Measurements from ENCODE around the gene EMX2. TPM values are rescaled to one million over a fixed set of nuclear protein-coding genes. Genes with fewer than 3 reads are reported as not detected.

EMX2 gene
- total RNA-seq, 1 donor from 2014 or later = 3.3 TPM

DNA sequence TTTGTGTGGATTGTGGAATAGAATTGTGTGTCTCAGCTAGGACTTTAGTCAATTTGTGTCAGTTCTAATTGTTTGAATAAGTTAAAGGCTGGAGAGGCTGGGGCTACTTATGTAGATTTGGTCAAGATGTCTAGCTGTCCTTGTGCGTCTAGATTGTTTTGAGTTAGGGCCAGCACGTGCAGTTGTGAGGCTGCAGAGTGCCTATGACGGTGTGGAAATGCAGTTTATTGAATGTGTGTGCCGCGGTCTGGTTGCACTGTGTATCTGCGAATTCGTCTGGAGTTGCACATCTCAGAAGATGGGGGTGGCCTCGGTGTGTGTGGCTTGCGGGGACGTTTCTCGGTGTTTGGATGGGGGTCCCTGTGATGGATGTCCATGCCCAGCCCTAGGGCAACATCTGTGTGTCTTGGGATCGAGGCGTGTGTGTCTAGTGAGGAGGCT, 10.2 kb downstream of the EMX2 start:
- no peak for ATAC-seq
- no peak for DNase-seq (ENCODE audit: low spot score)
- intact Hi-C loops (cut with DNase I) = no loop called here

DNA sequence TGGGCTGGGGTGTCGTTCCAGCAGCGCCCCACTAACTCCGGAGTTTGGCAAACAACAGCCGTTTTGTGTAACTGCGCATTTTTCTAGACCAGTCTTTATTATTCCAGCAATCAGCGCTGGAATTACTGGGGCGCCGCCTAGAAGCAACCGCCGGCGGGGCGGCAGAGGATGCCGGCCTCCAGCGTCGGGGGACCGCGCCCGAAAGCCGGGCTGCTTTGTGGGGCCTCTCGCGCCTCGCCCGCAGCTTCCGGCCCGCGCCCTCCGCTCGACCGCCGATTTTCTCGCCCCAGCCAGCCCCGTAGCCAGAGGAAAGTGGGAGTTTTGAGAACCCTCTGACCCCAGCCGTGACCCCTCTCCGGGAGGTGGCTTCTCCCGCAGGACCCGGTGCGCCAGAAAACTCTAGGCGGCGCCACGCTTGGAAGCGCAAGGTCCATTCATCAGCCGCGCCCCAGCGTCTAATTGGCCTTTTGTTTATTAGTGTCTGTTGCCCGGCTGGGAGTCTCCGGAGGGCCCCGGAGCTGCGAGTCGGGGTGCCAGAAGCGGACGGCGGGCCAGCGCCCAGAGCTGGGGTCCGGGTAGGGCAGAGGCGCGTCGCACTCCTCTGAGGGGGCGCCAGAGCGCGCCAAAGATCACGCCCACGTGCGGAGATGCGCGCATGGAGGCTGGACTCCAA, 10.7 kb downstream of the EMX2 start:
- ATAC-seq = peak; percentile 54
- no peak for DNase-seq (ENCODE audit: low spot score)

DNA sequence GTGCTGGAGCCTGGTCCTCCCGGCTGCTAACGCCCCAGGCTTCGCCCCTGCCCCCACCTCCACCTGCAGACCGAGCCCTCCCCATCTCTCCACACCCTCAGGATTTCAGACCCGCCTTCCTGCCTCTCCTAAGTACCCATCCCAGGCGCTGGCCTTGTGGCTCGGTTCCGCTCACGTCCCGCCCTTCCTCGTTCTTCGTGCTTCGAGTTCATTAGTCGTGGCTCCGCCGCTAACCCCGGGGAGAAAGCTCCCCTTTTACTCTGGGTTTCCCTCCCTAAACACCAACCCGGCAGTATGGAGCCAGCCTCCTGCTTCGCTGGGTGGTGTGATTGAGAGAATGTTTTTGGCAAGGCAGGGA, 11.2 kb downstream of the EMX2 start:
- intact Hi-C loops (cut with DNase I) = no loop called here
- ATAC-seq = no peak
- no peak for DNase-seq (ENCODE audit: low spot score)

More for the DNA sequence above, 10.7 kb downstream of the EMX2 start:
- intact Hi-C loops (cut with DNase I) = no loop called here

DNA sequence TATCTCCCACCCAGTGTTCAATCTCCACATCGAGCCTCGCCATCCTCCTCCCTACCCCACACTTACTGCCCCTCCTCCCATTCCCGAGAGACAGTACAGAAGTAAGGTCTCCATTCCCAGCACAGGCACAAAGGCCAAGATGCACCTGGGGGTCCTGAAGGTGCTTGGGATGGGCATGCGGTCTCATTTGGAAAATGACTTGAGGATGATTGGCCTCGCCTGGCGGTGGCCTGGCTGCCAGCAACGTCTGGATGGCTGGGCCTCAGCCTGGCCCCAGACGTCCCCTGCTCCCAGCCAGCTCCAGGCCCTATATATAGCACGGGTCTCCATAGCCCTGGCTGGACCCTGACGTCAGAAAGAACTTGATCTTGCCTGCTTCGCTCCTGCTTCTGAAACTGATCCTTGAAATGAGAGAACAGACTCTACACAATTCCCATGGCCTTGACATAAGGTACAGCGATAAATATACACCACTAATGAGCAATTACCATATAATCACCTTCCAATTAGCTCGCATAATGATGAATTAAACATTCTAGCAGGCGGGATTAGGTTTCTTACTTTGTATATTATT, 11.8 kb downstream of the EMX2 start:
- ATAC-seq (no peak), DNase-seq (ENCODE audit: low spot score) (no peak)
- intact Hi-C loops (cut with DNase I) = no loop called here

DNA sequence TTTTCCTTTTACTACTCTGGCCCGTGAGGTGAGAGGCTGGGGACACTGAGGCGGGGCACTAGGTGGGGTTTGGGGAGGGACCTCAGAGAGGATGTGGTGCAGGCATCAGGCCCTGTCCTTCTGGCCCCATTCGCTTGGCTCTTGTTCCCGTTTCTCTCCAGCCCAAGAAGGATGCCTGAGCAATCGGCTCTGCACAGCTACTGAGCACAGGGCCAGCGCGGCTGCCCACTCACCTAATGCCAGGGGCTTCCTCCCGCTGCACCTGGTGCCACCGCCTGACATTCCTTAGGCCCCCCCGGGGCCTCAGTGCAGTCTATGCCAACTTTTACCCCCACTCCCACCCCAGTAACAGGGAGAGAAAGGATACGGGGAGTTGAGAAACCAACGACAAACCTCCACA, 12.5 kb downstream of the EMX2 start:
- intact Hi-C loops (cut with DNase I) = no loop called here
- DNase-seq (ENCODE audit: low spot score) = no peak
- ATAC-seq = no peak

DNA sequence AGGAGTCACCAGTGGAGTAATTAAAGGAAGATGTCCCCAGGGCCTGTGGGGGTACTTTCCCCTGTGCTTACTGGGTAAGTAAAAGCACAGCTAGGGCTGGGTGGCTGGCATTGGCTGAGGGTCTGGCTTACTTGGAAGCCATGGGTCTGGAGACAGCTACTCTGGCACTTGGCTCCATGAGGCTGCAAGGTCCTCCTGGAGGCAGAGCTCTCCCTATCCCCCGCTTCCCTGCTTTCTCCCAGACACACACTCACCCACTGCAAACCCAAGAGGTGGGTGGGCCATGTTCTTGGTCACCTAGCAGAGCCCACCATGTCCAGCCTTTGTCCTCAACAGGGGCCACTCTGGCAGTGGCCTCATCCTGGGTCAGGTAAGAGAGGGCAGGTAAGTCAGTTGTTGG, 13.3 kb downstream of the EMX2 start:
- intact Hi-C loops (cut with DNase I) = no loop called here
- no peak for DNase-seq (ENCODE audit: low spot score)
- ATAC-seq = no peak

DNA sequence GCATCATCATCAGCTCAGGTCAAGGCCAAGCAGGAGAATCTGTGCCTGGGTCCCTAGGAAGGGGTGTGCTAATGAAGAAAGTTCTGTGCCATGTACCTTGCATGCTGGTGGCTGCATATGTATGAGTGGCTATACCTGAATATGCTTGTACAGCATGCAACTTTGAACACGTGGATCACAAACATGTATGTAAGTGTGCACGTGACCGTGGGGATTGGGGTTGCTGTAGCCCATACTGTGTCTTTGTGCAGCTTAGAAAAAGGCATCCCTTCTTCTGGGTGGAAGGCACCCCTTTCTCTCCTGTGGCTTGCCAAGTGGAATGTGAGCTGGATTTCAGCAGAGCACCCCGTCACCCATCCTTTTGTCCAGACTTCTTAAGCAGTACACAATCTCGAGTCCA, 13.8 kb downstream of the EMX2 start:
- DNase-seq (ENCODE audit: low spot score) = no peak
- intact Hi-C loops (cut with DNase I) = no loop called here
- no peak for ATAC-seq

DNA sequence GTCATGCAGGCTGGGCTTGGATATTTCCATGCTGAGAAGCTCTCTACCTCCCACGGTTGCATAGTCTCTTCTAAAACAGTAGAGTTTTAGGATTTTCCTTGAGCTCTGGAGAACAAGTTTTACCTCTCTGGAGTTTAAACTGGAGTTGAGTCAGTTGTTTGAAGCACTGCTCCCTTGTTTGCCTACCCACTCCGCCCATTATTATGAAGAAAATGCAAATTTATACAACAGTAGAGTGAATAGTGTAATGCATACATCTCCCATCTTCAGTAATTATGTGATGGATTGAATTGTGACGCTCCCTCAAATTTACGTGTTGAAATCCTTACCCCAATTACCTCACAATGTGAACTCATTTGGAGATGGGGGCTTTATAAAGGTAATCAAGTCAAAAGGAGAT, 17.2 kb downstream of the EMX2 start:
- no peak for ATAC-seq
- no peak for DNase-seq (ENCODE audit: low spot score)
- intact Hi-C loops (cut with DNase I) = no loop called here

DNA sequence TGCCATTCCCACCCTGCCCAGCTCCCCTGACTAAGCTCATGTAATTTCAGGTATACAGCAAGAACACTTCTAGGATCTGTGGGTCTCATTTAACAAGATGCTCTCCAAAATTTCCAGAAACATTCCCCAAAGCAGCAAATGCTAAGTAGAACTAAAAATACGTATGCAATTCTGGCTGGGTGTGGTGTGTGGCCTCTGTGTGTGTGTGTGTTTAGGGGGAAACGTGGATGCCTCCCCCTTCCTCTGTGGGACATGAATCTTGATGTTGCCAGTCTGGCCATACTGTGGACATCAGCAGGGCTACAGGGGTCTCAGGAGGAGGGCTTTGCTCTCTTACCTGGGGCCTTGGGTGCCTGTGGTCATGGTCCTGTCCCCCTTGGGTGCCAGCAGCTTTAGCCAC, 18.4 kb downstream of the EMX2 start:
- no peak for ATAC-seq
- intact Hi-C loops (cut with DNase I) = no loop called here
- DNase-seq (ENCODE audit: low spot score) = no peak

DNA sequence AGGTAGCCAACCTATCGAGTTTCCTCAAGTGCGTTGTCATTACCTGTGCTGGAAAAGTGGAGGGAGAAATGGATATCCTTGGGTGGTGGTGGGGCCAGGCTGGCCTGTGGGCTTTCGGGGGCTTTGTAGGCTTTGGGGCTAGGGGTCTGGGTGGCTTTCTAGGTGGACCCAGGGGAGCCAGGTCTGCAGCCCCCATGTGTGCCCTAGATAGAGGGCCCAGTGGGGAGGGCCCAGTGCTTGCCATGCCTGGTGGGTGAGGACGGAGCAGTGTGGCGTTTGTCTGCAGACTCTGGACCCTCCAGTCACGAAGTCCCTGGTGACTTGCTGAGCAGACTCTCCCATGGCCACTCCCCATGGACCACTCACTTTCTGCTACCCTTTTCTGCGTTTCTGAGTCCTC, 19.7 kb downstream of the EMX2 start:
- ATAC-seq (no peak), DNase-seq (ENCODE audit: low spot score) (no peak)
- intact Hi-C loops (cut with DNase I) = no loop called here

DNA sequence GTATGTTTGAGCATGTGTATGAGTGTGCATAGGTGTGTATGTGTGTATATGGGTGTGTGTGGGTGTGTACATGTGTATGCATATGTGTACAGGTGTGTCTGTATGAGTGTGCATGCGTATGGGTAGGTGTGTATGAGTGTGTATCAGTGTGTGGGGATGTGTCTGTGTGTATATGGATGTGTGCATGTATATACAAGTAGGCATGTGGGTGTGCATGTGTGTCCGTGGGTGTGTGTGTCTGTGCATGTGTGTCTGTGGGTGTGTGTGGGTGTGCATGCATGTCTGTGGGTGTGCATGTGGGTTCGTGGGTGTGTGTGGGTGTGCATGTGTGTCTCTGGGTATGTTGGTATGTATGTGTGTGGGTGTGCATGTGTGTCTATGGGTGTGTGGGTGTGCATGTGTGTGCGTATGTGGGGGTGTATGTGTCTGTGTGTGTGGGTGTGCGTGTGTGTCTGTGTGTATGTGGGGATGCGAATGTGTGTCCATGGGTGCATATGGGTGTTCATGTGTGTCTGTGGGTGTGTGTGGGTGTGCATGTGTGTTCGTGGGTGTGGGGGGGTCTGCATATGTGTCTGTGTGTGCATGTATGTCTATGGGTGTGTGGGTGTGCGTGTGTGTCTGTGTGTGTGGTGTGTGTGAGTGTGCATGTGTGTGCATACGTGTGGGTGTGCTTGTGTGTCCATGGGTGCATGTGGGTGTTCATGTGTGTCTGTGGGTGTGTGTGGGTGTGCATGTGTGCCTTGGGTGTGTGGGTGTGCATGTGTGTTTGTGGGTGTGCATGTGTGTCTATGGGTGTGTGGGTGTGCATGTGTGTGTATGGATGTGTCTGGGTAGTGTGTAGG, 20.6 kb downstream of the EMX2 start:
- no peak for DNase-seq (ENCODE audit: low spot score)
- intact Hi-C loops (cut with DNase I) = no loop called here
- no peak for ATAC-seq

DNA sequence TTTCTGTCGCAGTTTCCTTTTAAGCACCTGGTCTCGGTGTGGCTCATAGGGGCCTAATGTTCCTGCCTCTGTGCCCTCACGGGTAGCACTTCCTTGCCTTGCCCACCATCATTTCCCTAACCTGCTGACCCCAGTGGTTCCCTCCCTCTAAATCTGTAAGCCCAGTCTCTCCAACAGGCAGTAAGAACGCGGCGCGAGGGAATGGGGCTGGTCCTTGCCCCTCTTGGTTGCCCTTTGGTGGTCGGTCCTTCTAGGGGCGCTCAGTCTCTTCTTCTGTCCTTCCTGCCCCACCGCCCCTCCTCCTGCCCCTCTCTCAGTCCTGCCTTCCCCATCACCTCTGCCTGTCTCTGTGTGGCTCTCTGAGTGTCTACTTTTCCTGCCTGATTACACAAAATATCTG, 21.2 kb downstream of the EMX2 start:
- ATAC-seq = no peak
- intact Hi-C loops (cut with DNase I) = no loop called here
- no peak for DNase-seq (ENCODE audit: low spot score)

DNA sequence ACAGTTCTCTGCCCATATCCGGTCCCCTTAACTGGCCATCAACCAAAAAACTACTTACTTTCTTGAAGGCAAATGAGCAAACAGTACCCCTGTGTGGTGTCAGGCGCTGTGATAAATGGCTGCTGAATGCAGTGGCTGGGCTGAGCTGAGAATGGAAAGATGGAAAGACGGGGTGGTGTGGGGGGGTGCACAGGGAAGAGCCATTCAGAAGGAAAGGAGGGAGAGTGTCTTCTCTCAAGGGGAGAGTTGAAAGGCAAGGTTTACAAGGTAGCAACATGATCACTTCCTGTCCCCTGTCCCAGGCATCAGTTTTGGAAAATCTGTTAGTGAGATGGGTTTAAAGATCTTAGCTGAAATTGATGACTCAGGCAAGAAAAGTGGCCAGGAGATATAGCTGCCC, 22.5 kb downstream of the EMX2 start:
- DNase-seq (ENCODE audit: low spot score) = no peak
- intact Hi-C loops (cut with DNase I) = no loop called here
- ATAC-seq = no peak

DNA sequence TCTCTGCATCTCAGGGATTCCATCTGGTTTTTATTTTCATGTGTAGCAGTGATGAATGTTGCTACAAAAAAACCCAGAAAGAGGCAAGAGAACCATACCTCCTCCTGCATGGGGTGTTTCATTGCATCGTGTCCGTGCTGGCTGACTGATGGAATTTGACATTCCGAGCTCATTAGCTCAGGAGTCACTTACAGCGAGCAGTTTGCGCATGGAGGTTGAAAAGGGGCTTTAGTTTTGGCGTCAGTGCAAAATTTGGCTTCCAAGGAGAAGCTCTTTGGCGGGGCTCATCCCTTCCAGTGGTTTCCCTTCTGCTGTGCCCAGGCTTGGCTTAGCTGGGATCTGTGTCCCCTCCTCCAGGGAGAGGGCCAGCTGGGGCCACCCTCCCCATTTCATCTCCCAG, 25.8 kb downstream of the EMX2 start:
- intact Hi-C loops (cut with DNase I) = no loop called here
- ATAC-seq (no peak), DNase-seq (ENCODE audit: low spot score) (no peak)

DNA sequence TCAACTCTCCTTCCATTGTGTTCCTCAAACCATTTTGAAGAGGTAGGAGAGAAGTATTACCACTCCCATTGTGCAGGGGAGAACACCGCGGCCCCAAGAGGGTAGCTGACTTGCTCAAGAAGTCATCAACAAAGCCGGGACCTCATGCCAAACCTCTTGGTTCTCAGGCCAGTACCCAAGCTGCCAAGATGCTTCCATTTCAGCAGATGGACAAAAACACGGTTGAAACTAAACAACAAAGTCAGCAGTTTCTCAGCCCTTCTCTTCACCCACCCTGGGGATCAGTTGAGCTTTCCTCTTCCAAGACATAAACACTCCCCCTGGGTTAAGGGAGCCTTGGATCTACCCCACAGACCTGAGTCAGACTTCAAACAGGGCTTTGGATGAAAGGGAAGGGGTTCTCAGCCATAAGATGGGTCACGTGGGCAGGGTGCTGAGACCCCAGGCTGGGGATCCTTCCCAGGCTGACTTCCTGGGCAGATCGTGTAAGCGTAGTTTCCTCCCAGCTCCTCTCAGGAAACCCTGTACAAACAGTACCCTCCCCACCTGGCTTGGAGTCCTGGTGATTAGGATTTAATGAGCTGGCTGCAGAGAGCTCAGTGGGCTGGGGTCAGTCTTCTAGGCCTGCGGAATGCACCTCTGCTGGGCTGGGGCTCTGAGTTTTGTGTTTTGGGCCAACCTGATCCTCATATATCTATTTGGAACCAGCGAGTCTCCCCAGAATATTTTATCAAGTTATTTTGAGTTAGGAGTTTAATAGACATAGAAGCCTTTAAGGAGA, 27.3 kb downstream of the EMX2 start:
- peak; percentile 32 for ATAC-seq
- no peak for DNase-seq (ENCODE audit: low spot score)
- intact Hi-C loops (cut with DNase I) = no loop called here

DNA sequence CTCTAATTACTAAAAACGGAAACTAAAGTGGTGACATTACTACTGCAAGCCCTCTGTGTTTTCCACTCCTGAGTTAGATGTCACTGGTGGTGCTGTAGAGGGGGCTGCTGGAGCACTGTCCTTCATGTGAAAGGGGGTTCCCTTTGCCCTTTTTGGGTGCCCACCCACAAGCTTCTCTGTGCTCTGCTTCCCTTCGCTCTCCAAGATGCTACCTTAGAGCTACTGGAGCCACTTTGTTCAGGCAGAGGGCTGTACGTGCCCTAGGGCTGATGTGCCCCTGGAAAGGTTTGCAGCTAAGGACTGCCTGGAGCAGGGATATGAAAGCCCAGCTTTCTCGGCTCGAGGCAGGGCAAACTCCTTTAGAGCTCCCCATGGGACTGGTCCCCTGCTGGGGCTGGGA, 28.3 kb downstream of the EMX2 start:
- intact Hi-C loops (cut with DNase I) = no loop called here
- DNase-seq (ENCODE audit: low spot score) (no peak), ATAC-seq (no peak)

DNA sequence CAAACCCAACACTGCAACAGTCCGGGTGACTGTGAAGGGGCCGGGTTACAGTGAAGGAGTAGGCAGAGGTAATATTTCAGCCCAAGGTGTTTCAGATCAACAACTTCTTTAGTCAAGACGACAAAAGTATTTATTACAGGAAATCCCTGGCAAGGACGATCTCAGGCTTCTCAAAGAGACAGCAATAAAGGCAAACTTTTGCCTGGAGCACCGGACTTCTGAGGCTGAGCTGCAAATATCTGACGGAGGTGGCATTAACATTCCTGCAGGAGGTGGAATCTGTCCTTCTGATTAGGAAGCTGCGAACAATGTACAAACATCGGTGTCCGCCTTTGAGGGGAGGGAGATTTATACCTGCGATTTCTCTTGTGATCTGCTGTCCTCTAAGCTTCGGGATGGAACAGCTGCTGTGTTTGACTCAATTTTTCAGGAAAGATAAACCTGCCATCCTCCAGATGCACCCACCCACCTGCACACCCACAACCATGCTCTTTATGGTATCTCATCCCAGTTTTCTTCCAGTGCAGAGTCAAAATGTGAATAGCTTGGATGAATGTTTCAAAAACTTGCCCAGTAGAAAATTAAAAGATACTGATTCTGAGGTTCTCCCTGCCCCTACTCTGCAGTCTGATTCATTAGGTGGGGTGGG, 32.1 kb downstream of the EMX2 start:
- intact Hi-C loops (cut with DNase I) = no loop called here
- DNase-seq (ENCODE audit: low spot score) (no peak), ATAC-seq (no peak)

DNA sequence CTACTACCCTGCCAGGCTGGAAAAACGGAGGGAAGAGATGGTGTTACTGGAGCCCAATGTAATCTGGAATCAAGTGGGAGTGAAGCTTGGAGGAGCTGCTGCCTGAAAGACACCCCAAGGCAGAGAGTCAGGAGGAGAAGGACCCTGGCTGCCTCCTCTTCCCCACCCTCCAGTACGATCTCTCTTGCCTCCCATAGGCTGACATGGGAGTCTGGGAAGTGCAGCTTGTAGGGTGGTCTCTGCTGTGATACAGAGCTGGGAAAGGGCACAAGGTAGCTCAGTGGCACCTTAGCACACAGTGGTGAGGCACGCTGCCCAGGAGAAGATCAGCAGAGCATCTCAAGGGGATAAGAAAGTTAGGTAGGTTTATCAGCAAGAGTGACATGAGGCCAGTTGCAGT, 35.9 kb downstream of the EMX2 start:
- no peak for ATAC-seq
- intact Hi-C loops (cut with DNase I) = no loop called here
- no peak for DNase-seq (ENCODE audit: low spot score)

DNA sequence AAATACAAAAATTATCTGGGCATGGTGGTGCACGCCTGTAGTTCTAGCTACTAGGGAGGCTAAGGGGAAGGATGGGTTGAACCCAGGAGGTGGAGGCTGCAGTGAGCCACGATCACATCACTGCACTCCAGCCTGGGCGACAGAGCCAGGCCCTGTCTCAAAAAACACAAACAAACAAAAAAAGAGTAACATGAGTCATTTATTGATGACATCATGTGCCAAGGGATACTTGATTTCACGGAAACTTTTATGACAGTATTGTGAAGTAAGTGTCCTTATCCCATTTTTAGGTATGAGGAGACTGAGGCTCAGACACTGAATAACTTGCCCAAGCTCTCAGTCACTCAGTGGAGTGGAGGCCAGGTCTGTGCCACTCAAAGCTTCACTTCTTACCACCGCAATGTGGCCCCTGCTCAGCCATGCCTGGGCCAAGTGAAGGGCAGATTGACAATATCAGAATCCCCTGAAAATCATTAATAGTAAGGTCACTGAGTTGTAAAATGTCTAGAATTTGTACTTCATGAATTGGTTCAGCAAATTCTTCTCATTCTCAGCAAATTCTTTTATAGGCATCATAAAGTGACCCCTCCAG, 36.5 kb downstream of the EMX2 start:
- intact Hi-C loops (cut with DNase I) = no loop called here
- ATAC-seq (no peak), DNase-seq (ENCODE audit: low spot score) (no peak)
